Liver (tissue), 3 donors: ENCODE results near the gene CHTOP.

Experiments used
- EGR1 ChIP-seq, 2 donors: IDR thresholded peaks; 2 replicates each; pipeline ENCODE4 v1.6.1; 2016 to 2018; ENCODE audit warnings: antibody characterized with exemption in 2 of 2, low read depth in 2 of 2
- GABPA ChIP-seq, 2 donors: IDR thresholded peaks in 1 of 2; conservative IDR thresholded peaks in 1 of 2; 2 replicates each; pipeline ENCODE4 v1.6.1; 2016; ENCODE audit warnings: antibody characterized with exemption in 2 of 2, mild to moderate bottlenecking in 1 of 2, moderate library complexity in 1 of 2
- NR2F2 ChIP-seq: IDR thresholded peaks from 2 replicates; pipeline ENCODE4 v1.6.1; 2016; ENCODE audit warnings: antibody characterized with exemption
- RAD21 ChIP-seq, 2 donors: IDR thresholded peaks; 2 replicates each; pipeline ENCODE4 v1.6.1; 2016; ENCODE audit warnings: antibody characterized with exemption in 2 of 2, mild to moderate bottlenecking in 2 of 2
- TAF1 ChIP-seq: conservative IDR thresholded peaks from 2 replicates; pipeline ENCODE4 v1.6.1; 2016; ENCODE audit warnings: antibody characterized with exemption, mild to moderate bottlenecking
- YY1 ChIP-seq: IDR thresholded peaks from 2 replicates; pipeline ENCODE4 v1.6.1; 2016; ENCODE audit warnings: antibody characterized with exemption, mild to moderate bottlenecking
- TF ChIP-seq, protein P1 (sequence below): fragments of 150-350 bp; IDR thresholded peaks from 2 replicates; pipeline ENCODE4 v1.5.1; 2017; ENCODE audit warnings: improper control_type of control experiment, low read depth, low read length; ENCODE audit not compliant: missing input control
- TF ChIP-seq, protein P2 (sequence below): IDR thresholded peaks from 2 replicates; pipeline ENCODE4 v1.6.1; 2016; ENCODE audit warnings: antibody characterized with exemption
- TF ChIP-seq, protein P3 (sequence below): IDR thresholded peaks from 2 replicates; pipeline ENCODE4 v1.6.1; 2016; ENCODE audit warnings: antibody characterized with exemption
- TF ChIP-seq, protein P4 (sequence below): IDR thresholded peaks from 2 replicates; pipeline ENCODE4 v1.6.1; 2016; ENCODE audit warnings: antibody characterized with exemption, mild to moderate bottlenecking
- TF ChIP-seq, protein P5 (sequence below): IDR thresholded peaks from 2 replicates; pipeline ENCODE4 v1.6.1; 2016; ENCODE audit warnings: antibody characterized with exemption
- donor health status: healthy.
- donor health status: healthy.

DNA sequence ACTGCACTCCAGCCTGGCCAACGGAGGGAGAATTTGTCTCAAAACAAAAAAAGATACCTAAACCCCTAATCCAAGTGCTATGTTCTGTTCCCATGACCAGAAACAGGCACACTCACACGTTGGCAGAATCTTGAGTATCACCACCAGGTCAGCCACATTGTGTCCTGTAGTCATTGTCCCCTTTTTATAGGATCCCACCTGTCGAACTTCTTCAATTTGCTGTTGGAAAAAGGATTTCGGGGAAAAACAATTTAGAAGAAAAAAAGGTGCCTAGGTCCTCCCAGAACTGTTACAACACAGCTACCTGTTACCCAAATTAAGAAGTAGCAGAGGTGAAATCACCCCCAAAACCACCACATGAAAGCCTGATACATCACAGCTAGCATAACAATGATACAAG is 33.6 kb downstream of the CHTOP start:
- TF ChIP-seq, protein P1, sequence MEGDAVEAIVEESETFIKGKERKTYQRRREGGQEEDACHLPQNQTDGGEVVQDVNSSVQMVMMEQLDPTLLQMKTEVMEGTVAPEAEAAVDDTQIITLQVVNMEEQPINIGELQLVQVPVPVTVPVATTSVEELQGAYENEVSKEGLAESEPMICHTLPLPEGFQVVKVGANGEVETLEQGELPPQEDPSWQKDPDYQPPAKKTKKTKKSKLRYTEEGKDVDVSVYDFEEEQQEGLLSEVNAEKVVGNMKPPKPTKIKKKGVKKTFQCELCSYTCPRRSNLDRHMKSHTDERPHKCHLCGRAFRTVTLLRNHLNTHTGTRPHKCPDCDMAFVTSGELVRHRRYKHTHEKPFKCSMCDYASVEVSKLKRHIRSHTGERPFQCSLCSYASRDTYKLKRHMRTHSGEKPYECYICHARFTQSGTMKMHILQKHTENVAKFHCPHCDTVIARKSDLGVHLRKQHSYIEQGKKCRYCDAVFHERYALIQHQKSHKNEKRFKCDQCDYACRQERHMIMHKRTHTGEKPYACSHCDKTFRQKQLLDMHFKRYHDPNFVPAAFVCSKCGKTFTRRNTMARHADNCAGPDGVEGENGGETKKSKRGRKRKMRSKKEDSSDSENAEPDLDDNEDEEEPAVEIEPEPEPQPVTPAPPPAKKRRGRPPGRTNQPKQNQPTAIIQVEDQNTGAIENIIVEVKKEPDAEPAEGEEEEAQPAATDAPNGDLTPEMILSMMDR, result no peak
- TF ChIP-seq, protein P2, sequence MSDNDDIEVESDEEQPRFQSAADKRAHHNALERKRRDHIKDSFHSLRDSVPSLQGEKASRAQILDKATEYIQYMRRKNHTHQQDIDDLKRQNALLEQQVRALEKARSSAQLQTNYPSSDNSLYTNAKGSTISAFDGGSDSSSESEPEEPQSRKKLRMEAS, result no peak
- TF ChIP-seq GABPA (IDR thresholded peaks at IDR 0.05 in 1 of 2, conservative IDR thresholded peaks at IDR 0.05 in 1 of 2), result no peak
- TF ChIP-seq TAF1, result no peak
- TF ChIP-seq, protein P3, sequence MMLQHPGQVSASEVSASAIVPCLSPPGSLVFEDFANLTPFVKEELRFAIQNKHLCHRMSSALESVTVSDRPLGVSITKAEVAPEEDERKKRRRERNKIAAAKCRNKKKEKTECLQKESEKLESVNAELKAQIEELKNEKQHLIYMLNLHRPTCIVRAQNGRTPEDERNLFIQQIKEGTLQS, result no peak
- TF ChIP-seq NR2F2, result no peak
- no peak for TF ChIP-seq RAD21 (IDR thresholded peaks at IDR 0.05)
- no peak for TF ChIP-seq EGR1 (IDR thresholded peaks at IDR 0.05; ENCODE audit: low read depth in 2 of 2)
- no peak for TF ChIP-seq YY1
- TF ChIP-seq, protein P4, sequence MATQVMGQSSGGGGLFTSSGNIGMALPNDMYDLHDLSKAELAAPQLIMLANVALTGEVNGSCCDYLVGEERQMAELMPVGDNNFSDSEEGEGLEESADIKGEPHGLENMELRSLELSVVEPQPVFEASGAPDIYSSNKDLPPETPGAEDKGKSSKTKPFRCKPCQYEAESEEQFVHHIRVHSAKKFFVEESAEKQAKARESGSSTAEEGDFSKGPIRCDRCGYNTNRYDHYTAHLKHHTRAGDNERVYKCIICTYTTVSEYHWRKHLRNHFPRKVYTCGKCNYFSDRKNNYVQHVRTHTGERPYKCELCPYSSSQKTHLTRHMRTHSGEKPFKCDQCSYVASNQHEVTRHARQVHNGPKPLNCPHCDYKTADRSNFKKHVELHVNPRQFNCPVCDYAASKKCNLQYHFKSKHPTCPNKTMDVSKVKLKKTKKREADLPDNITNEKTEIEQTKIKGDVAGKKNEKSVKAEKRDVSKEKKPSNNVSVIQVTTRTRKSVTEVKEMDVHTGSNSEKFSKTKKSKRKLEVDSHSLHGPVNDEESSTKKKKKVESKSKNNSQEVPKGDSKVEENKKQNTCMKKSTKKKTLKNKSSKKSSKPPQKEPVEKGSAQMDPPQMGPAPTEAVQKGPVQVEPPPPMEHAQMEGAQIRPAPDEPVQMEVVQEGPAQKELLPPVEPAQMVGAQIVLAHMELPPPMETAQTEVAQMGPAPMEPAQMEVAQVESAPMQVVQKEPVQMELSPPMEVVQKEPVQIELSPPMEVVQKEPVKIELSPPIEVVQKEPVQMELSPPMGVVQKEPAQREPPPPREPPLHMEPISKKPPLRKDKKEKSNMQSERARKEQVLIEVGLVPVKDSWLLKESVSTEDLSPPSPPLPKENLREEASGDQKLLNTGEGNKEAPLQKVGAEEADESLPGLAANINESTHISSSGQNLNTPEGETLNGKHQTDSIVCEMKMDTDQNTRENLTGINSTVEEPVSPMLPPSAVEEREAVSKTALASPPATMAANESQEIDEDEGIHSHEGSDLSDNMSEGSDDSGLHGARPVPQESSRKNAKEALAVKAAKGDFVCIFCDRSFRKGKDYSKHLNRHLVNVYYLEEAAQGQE, result no peak
- TF ChIP-seq, protein P5, sequence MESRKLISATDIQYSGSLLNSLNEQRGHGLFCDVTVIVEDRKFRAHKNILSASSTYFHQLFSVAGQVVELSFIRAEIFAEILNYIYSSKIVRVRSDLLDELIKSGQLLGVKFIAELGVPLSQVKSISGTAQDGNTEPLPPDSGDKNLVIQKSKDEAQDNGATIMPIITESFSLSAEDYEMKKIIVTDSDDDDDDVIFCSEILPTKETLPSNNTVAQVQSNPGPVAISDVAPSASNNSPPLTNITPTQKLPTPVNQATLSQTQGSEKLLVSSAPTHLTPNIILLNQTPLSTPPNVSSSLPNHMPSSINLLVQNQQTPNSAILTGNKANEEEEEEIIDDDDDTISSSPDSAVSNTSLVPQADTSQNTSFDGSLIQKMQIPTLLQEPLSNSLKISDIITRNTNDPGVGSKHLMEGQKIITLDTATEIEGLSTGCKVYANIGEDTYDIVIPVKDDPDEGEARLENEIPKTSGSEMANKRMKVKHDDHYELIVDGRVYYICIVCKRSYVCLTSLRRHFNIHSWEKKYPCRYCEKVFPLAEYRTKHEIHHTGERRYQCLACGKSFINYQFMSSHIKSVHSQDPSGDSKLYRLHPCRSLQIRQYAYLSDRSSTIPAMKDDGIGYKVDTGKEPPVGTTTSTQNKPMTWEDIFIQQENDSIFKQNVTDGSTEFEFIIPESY, result no peak
